ENCODE data around the gene CTSH. TPM values are rescaled to one million over a fixed set of nuclear protein-coding genes. Genes with fewer than 3 reads are reported as not detected.

Gene CTSH
- total RNA-seq (2016; rRNA removed; fragmentation: Illumina TruSeq; extraction: Trizol) (145 and 265 TPM in 2 replicates), polyA plus RNA-seq (2011; rRNA removed) (653 and 707 TPM in 2 replicates), polyA minus RNA-seq (2011; rRNA and poly(A)+ RNA removed; ENCODE audit: low replicate concordance) (0.44 and 261 TPM in 2 replicates), Bru-seq, nascent RNA (percentile 70 among the genes with signal in this experiment), BruChase-seq, experiment 1, labeled RNA remaining after a 6-hour chase (percentile 62 among the genes with signal in this experiment), BruChase-seq, experiment 2, labeled RNA remaining after a 2-hour chase (percentile 56 among the genes with signal in this experiment)
- total RNA-seq (2016; cell fraction: cytosol; rRNA removed; fragmentation: Illumina TruSeq; extraction: Trizol; ENCODE audit: low read depth) = 38.3 and 41.8 TPM in 2 replicates
- 147 and 263 TPM in 2 replicates for total RNA-seq (2016; cell fraction: insoluble cytoplasmic fraction; rRNA removed; fragmentation: Illumina TruSeq; extraction: Trizol)
- 76.7 and 76.8 TPM in 2 replicates for total RNA-seq (2016; cell fraction: membrane; rRNA removed; fragmentation: Illumina TruSeq; extraction: Trizol)
- total RNA-seq (2016; cell fraction: nucleus; rRNA removed; fragmentation: Illumina TruSeq; extraction: Trizol) = 192 and 212 TPM in 2 replicates
- 619 and 690 TPM in 2 replicates for polyA plus RNA-seq (2011; cell fraction: cytosol; rRNA removed)
- polyA plus RNA-seq (2011; cell fraction: nucleus; rRNA removed) = 438 and 468 TPM in 2 replicates
- polyA plus RNA-seq (2012) = 370 and 429 TPM in 2 replicates
- polyA plus RNA-seq (2016; cell fraction: cytosol; fragmentation: Illumina TruSeq; extraction: Trizol; ENCODE audit: low read depth) = 85.5 and 99.3 TPM in 2 replicates
- 143 and 146 TPM in 2 replicates for polyA plus RNA-seq (2016; cell fraction: insoluble cytoplasmic fraction; fragmentation: Illumina TruSeq; extraction: Trizol; ENCODE audit: low read depth)
- polyA plus RNA-seq (2016; cell fraction: membrane; fragmentation: Illumina TruSeq; extraction: Trizol; ENCODE audit: low read depth) = 90.8 and 95.9 TPM in 2 replicates
- 337 and 346 TPM in 2 replicates for polyA plus RNA-seq (2016; cell fraction: nucleus; fragmentation: Illumina TruSeq; extraction: Trizol; ENCODE audit: insufficient read depth, low read depth)
- polyA minus RNA-seq (2011; cell fraction: cytosol; rRNA and poly(A)+ RNA removed) = 172 and 190 TPM in 2 replicates
- 126 and 165 TPM in 2 replicates for polyA minus RNA-seq (2011; cell fraction: nucleus; rRNA and poly(A)+ RNA removed)
- long read RNA-seq, experiment 1, transcript CTSH-201 (12 exons, 2,190 nt) = major isoform, 246 of 298 reads
- long read RNA-seq, experiment 1, partial matches to known transcripts = 14 of 298 reads
- long read RNA-seq, experiment 1, other reads (novel, unspliced or antisense) = 37 of 298 reads
- long read RNA-seq, experiment 2, transcript CTSH-201 (12 exons, 2,190 nt) = major isoform, 196 of 295 reads
- long read RNA-seq, experiment 2, partial matches to known transcripts = 39 of 295 reads
- long read RNA-seq, experiment 2, other reads (novel, unspliced or antisense) = 58 of 295 reads

- H2AFZ ChIP-seq (ENCODE audit: low read length) = no peak within 1 kb of the TSS
- peak; percentile 84 for DNase-seq (ENCODE audit: low spot score)
- in situ Hi-C loops (cut with HindIII; ENCODE audit: extremely low pct_ligation_motif_present, low pct_unique_long_range_greater_than_20kb) (loop anchor here (5.0 kb wide), 1 partner anchor 62 kb away; no protein-coding TSS in a partner anchor), intact Hi-C loops (cut with micrococcal nuclease; ENCODE audit: unreplicated experiment) (loop anchor here (10.0 kb wide), 1 partner anchor 50 kb away; no protein-coding TSS in a partner anchor)
- H3K9me3 ChIP-seq (ENCODE audit: low read length) = no peaks in the 10 kb centered on the region
- H3K4me2 ChIP-seq (ENCODE audit: low read depth, low read length) = peak within 1 kb of the TSS; percentile 96
- ATAC-seq = peak; percentile 87
- peak within 1 kb of the TSS; percentile 75 to 93 (median 92) for H3K4me3 ChIP-seq (replicated peaks in 1 of 3; ENCODE audit: insufficient read depth in 1 of 3, low read depth in 2 of 3, low read length in 3 of 3)
- peaks cover 61% of the 10 kb centered on the region for H3K4me1 ChIP-seq (ENCODE audit: insufficient read depth, low read length)
- H3K9ac ChIP-seq (ENCODE audit: insufficient read depth, low read depth, low read length) = peak within 1 kb of the TSS; percentile 87
- CTCF ChIA-PET (ENCODE audit: low intra/inter-chr PET ratio, low total read pairs) = no interaction called here
- no TSS peak for BruUV-seq (replicated peaks)
- FAIRE-seq = no peak
- no peaks in the 10 kb centered on the region for H4K20me1 ChIP-seq (ENCODE audit: insufficient read depth, low read length)
- no peaks in the 10 kb centered on the region; a peak in 2 of 5 replicates for H3K27me3 ChIP-seq (ENCODE audit: control insufficient read depth in 1 of 2, insufficient read depth in 2 of 2, low read length in 2 of 2)
- H3K79me2 ChIP-seq (ENCODE audit: insufficient read depth, low read length) = peaks cover 27% of the 10 kb centered on the region
- POLR2A ChIA-PET = interaction anchor here (0.6 to 2.6 kb wide), 12 partner anchors 8 to 82 kb away, joined by 3 to 20 read pairs (median 5); no protein-coding TSS in a partner anchor
- H3K27ac ChIP-seq (ENCODE audit: extremely low read length, insufficient read depth, low read length) = peak within 1 kb of the TSS; percentile 77
- no peaks in the 10 kb centered on the region for H3K36me3 ChIP-seq (replicated peaks in 1 of 2; ENCODE audit: control insufficient read depth in 1 of 2, insufficient read depth in 2 of 2, low read length in 2 of 2)
- 6% methylated on average over 4 of the region's 71 CpGs for WGBS (ENCODE audit: low lambda C conversion rate)
- no peak; the same call in 1 of the 2 replicates for TF ChIP-seq CBFB (CRISPR knock-in tag; IDR thresholded peaks at IDR 0.05)
- TF ChIP-seq ZFX (CRISPR knock-in tag; IDR thresholded peaks at IDR 0.05; ENCODE audit: low read depth) = peak; percentile 97
- TF ChIP-seq ZNF326 (CRISPR knock-in tag; IDR thresholded peaks at IDR 0.05; ENCODE audit: borderline replicate concordance) = no peak
- TF ChIP-seq PLRG1 (conservative IDR thresholded peaks at IDR 0.05) = no peak
- TF ChIP-seq ZC3H4 (CRISPR knock-in tag; IDR thresholded peaks at IDR 0.05; ENCODE audit: borderline replicate concordance) = no peak
- no peak for TF ChIP-seq NR2F2 (IDR thresholded peaks at IDR 0.05; ENCODE audit: borderline replicate concordance, low read depth)
- TF ChIP-seq FOXJ3 (CRISPR knock-in tag; IDR thresholded peaks at IDR 0.05; ENCODE audit: borderline replicate concordance) = no peak
- TF ChIP-seq, protein P1, sequence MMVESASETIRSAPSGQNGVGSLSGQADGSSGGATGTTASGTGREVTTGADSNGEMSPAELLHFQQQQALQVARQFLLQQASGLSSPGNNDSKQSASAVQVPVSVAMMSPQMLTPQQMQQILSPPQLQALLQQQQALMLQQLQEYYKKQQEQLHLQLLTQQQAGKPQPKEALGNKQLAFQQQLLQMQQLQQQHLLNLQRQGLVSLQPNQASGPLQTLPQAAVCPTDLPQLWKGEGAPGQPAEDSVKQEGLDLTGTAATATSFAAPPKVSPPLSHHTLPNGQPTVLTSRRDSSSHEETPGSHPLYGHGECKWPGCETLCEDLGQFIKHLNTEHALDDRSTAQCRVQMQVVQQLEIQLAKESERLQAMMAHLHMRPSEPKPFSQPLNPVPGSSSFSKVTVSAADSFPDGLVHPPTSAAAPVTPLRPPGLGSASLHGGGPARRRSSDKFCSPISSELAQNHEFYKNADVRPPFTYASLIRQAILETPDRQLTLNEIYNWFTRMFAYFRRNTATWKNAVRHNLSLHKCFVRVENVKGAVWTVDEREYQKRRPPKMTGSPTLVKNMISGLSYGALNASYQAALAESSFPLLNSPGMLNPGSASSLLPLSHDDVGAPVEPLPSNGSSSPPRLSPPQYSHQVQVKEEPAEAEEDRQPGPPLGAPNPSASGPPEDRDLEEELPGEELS (CRISPR knock-in tag; IDR thresholded peaks at IDR 0.05) = peak; percentile 41; the same call in 1 of the 2 replicates
- TF ChIP-seq, protein P2, sequence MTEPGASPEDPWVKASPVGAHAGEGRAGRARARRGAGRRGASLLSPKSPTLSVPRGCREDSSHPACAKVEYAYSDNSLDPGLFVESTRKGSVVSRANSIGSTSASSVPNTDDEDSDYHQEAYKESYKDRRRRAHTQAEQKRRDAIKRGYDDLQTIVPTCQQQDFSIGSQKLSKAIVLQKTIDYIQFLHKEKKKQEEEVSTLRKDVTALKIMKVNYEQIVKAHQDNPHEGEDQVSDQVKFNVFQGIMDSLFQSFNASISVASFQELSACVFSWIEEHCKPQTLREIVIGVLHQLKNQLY (CRISPR knock-in tag; IDR thresholded peaks at IDR 0.05) = no peak
- TF ChIP-seq TOPORS (CRISPR knock-in tag; IDR thresholded peaks at IDR 0.05) = peak; percentile 74; the same call in 1 of the 2 replicates
- TF ChIP-seq HOXA7 (CRISPR knock-in tag; IDR thresholded peaks at IDR 0.05) = no peak
- TF ChIP-seq XBP1 (CRISPR knock-in tag; IDR thresholded peaks at IDR 0.05) = no peak
- TF ChIP-seq, protein P3, sequence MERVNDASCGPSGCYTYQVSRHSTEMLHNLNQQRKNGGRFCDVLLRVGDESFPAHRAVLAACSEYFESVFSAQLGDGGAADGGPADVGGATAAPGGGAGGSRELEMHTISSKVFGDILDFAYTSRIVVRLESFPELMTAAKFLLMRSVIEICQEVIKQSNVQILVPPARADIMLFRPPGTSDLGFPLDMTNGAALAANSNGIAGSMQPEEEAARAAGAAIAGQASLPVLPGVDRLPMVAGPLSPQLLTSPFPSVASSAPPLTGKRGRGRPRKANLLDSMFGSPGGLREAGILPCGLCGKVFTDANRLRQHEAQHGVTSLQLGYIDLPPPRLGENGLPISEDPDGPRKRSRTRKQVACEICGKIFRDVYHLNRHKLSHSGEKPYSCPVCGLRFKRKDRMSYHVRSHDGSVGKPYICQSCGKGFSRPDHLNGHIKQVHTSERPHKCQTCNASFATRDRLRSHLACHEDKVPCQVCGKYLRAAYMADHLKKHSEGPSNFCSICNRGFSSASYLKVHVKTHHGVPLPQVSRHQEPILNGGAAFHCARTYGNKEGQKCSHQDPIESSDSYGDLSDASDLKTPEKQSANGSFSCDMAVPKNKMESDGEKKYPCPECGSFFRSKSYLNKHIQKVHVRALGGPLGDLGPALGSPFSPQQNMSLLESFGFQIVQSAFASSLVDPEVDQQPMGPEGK (CRISPR knock-in tag; IDR thresholded peaks at IDR 0.05) = peak; percentile 90
- TF ChIP-seq ZNF441 (CRISPR knock-in tag; IDR thresholded peaks at IDR 0.05; ENCODE audit: borderline replicate concordance) = peak; percentile 44; the same call in 1 of the 2 replicates
Measured at GRCh38 chr15:78944669-78945407, at the start of gene CTSH. Gene CTSH, minus strand, starts transcription at chr15:78945046. Its CDS starts 65 bp downstream, at chr15:78944981.
